Limb (tissue), 2 donors: ENCODE measurements around the gene STUM.

Experiments used
- DNase-seq, 2 donors: peaks; one replicate each; pipeline ENCODE4 v3.0.0-alpha.2; 2016; ENCODE audit errors: extremely low spot score in 2 of 2

STUM gene

DNA sequence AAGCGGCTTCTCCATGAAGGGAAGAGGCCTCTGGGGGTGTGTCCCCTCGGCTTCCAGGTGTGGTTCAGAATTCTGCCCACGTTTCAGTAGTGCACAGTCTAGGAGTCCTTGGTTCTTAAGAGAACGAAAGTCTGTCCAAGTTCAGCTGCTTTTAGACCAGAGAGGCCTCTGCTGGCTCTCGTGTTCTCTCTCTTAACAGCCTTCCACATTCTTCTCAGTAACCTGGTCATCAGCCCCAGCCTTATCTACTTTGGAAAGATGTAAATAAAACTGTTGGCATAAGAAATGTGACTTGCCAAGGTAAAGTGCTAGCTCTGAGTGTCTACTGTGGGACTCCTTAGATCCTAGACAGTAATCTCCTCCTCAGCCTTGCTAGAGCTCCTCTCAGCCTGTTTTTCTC, 15.3 kb upstream of the STUM start:
- DNase-seq, result no peak

DNA sequence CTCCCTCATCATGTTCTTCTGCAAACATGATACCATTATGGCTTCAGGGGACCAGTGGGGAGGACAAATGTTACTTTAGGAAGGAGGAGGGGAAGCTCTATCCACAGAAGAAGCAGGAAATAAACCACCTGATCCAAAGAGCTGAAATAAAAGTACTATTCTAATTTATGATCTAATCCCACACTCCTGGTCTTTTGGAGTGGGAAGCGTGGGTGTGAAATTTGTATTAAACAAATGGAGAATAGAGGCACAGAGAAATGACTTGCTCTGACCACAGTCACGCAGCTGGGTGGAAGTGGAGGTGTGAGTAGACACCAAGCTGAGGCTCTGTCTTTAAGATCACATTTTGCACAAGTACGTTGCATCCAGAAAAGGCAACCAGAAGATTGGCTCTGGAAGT, 14.5 kb upstream of the STUM start:
- DNase-seq, result no peak

DNA sequence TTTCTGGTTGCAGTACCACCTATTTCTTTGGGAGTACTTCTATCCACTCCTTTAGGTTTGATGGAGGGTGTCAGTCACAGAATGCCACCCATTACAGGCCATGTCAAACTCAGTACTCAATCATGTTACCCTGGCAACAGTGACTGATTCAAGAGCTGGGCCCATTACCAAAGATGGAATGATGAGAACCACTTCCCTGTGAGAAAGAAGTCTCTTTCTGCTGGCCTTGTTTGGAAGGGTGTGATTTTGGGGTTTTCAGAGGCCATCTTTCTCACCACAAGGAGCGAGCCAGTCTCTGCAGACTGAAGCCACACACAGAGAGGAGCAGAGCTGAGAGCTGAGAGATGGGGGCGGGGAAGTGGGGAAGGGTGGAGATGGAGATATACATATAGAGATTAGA, 13.9 kb upstream of the STUM start:
- DNase-seq, result no peak

DNA sequence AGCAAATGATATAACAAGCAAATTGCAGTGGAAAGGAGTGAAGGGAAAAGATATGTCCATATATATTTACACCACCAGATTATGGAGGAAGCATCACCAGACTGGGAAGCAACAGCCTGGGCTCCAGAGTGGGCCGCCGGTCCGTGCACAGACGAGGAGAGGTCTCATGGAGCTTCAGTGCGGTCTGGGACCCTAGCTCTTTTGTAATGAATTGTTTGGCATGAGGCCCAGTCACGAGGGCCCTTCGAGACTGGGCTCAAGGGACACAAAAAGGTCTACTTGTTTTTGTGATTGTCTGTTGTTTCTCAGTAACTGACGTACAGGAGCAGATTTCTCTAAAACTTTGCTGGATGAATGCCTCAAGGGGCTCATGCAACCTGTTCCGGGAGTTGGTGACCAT, 12.9 kb upstream of the STUM start:
- no peak for DNase-seq

DNA sequence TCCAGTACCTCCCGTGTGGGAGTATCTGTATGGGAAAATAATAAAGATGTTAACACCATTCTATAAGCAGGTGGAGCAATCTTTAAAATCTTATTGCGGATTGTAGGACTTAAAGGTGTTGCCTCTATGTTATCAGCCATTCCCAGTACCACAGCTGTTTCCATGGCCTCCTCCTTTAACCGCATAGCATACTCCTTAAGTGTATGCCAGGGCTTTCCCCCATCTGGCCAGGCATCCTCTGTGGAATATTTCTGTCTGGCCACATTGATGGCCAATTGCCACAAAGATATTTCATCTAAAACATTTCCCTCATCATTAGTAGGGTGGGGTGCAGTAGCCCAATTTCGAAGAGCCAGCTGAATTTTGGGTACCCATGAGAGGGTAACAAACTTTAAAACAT, 7.3 kb upstream of the STUM start:
- DNase-seq, result no peak

DNA sequence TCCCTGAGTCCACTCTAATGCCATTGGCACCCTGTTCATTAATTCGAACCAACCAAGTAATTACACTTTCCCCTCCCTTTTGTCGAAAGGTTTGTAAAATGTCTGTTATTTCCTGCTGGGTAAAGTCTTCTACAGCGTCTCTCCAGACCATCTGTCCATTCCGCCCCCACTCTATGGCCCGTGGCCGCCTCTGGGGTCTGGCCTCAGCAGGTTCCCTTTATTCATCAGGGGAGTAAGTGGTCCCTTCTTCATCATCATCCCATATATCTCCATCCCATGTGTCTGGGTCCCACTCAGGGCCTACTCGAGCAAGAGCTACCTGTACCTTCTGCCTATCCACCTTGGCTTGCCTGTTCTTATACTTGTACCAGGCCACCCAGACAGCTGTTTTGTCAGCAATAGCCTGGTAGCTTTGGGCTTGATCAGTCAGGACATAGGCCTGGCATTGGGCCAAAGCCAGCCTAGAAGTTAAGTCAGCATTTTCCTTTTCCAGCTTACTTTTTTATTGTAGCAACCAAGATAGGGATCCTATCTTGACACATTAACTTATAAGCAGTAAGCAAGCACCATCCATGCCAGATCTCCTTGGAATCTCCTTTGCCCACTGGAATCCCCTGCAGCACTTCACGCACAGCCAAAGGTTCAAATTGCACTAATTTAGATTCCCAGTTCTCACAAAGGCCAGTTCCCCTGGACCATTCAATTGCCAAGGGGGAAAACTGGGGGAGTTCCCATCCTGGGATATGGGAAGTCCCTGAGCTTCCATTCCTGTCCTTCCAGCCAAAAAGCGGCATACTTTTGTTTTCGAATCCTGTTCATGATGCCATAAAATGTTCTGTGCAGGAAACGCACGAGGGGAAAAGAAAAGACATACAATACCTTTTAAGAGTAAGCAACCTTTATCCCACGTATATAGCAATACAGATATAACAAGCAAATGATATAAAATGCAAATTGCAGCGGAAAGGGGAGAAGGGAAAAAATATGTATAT, 6.6 kb upstream of the STUM start:
- no peak for DNase-seq

DNA sequence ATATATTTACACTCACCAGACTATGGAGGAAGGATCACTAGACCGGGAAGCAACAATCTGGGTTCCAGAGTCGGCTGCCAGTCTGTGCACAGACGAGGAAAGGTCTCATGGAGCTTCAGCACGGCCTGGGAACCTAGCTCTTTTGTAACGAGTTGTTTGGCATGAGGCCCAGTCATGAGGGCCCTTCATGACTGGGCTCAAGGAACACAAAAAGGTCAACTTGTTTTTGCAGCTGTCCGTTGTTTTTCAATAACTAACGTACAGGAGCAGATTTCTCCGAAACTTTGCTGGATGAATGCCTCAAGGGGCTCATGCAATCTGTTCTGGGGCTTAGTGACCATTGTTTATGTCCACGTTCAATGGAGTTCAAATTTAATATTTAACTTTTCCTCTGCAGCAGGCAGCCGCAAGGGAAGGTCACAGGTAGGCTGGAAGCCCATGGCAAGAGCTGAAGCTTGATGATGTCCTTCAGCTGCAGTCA, 5.9 kb upstream of the STUM start:
- DNase-seq, result no peak

DNA sequence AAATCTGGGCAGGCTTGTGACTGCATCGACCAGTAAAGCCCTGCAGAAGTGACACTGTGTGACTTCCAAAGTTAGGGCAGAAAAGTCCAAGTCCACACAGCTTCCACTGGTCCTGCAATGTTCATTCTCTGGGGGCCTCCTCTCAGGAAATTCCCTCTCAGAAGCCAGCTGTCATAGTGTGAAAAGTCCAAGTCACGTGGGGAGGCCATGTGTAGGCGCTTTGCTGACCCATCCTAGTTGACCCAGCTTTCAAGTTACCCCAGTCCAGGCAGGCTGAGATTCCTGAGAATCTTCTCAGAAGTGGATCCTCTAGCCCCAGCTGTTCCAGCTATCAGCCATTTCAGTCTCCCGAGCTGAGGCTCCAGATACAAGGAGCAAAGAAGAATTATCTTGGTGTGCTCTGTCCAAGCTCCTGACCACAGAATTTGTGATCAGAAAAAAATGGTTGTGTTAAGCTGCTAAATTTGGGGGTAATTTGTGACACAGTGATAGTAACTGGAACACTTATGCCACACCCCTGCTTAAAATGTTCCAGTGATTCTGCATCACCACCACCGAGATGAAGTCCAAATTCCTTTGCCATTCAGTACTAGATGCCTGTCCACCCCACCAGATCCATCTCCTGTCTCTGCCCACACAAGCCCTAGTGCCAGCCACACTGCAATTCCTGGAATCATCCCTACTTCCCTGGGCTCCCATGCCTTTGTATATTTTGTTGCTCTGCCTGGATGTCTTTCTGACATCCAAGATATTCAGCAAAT, 2.5 kb upstream of the STUM start:
- no peak for DNase-seq

DNA sequence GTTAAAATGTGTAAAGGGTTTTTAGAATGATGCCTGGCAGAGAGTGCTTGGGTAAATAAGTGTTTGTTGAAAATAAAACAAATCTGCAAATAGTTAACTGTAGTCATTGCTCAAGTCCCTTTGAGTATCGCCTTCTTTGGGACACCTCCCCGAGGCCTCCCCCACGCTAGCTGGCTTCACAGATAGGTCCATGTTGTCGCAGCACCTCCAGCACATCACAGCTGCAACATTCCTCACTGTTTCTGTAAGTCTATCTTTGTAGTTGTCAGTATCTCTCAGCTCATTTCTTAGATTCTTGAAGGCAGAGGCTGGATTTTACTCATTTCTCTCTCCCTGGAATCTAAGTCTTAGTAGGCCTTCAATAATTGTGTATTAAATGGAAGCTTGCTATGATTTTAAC, 1.6 kb upstream of the STUM start:
- DNase-seq, result no peak

DNA sequence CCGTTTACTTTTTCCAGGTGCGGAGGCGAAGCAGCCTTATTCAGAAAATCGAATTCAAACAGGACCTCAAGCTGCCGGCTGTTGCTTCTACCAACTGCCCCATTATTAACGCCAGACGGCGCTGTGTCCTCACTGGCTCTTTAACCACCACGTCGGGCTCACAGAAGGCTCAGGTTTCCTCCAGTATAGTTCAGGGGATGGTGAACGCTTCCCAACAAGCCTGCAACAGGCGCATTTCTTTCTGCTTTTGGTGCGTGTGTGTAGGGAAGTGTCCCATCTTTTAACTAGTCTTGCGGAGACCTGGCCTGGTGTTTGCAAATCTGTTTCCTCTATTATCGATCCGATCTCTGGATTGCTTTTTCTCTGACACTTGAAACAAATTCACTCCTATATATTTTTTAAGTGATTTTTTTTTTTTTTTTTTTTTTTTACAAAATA, 791 bp upstream of the STUM start:
- peak; percentile 88 to 92 for DNase-seq

DNA sequence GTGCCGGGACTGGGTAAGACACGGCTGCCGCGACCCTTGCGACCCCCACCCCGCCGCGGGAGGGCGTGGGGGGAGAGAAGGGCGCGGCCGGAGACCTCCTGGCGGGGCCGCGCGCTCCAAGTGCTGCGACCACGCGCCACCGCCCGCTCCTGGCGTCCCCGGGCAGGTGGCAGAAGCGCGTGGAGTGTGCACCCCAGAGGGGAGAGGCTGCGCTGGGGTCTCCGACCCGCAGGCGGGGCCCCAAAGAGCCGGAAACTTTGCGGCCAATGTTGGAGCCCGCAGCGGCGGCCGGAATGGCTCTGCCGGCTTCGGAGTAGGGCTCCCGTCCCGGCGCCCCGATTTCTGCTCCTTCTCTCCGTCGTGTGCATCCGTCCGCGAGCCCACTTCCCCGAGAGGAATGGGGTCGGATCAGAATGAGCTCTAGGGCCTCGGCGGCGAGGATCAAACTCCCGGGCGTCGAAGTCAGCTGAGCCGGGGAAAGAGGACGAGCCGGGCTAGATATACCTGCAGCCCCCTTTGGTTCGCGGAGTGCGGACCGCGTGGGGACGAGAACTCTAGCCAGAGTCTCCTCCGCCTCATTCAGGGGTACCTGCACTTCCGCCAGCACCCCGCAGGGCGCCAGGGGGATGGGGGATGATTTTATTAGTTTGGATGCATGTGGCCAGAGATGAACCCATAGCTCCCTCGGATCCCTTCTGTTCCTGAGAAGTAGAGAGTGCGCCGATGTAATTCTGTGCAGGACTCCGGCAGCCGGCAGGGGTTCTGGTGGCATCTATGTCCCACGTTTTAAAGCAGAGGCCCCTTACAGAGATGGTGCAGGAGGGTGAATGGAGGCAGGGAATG, 751 bp downstream of the STUM start:
- peak in 1 of 2 donors; percentile 40 for DNase-seq

DNA sequence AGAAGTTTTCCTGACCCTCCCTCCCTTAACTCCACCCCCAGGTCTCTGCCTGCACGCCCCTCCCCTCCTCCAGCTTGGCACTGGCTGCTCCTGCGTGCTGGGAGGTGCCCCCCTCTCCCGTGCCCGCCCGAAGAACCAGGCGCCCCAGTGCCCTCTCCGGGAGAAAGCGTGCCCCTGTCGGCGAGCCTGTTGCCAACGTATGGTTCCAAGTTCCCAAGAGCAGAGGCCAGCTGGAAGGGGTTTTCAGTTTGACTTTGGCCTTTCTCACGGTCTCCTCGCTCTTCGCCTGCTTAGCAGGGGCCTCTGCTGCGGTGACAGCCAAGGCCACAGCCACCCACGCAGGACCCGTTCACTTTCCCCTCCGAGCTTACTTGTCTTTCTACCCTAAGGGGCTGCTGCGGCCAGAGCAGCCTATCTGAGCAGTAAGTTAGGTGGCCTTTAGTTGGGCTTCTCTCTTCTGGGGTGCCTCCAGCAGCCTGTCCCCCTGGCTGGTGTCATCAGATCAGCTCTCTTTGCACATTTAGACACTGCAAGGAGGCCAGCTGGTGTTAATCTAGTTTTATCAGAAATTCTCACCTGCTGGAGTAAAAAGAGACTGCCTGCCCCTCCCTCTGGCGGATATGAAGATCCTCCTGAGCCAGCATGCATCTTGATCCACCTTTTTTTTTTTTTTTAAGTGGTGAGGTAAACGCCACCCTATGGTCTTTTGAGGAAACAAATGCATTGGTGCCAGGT, 1.5 kb downstream of the STUM start:
- DNase-seq, result peak; percentile 30 to 66

DNA sequence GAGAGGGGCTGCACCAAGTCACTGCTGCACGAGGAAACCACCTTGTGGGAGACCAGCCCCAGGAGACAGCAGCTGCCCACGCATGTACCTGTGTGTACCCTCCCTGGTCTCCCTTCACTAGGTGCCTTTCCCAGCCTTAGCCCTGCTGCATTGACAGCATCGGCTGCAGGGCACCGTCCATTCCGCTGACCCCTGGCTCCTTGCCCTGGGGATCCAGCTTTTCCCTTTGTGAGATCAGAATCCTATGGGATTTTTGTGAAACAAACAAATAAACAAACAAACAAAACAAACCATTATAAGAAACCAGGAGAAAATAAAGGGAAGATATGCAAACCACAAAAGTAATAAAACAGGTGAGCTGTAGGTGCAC, 2.1 kb downstream of the STUM start:
- no peak for DNase-seq

DNA sequence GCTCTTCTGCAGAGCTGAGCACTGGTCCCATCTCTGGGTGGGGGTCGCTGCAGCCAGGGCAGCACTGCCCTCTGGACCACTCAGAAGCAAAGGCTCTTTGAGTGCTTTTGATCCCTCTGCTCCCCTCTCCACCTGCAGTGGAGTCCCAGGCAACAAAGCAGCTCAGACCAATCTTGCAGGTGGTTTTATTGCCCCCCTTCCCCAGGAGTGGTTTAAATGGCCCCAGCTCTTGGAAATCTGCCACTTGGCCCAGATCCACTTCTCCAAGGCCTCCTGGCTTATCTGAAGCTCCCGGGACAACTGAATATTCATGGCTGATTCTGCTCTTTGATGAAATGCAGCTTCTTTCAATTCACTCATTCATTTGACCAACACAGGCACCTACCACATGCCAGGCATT, 2.7 kb downstream of the STUM start:
- peak in 1 of 2 donors; percentile 57 for DNase-seq

DNA sequence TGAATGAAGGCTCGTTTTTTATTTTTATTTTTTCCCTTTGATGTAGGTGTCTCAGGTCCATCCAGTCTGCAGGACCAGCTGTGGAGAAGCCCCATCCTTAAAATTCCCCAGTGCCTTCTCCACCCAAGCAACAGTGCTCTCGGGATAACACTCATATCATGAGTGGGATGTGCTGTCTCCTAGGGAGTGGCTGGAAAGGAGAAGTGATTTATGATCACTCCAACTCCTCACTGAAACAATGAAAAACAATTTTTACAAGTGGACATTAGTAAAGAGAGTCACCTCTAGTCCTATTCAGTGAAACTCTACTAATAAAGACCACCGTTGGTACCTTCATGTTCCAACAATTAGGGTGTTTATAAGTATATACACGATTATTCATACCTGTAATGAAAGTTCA, 3.5 kb downstream of the STUM start:
- no peak for DNase-seq

DNA sequence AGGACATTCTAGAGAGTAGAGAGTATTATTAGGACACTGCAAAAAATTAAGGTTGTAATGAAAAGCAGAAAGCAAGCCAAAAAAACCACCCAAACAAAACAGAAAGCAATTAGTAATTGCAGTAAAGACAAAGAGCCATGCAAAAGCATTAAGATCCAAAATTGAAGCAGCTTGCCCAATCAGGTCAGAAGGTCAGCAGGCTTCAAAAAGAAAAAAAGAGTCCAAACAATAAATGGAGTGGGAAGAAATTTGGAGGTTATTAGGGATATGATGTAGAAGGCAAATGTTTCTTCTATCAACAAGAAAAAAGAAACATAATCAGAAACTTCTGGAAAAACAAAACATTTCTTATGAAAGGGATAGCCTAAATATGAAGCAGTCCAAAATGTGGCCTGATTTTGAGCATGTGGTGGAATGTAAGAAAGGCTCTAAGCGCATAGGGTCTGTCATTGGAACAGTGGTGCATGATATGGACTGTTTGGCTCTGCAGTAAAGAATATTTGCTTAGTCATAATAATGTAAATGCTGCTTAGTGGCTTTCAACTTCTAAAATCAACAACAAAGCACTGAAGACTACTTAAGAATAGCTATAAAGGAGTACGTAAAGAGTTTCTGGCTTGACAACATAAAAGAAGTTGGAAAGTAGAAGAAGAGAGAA, 4.8 kb downstream of the STUM start:
- no peak for DNase-seq

DNA sequence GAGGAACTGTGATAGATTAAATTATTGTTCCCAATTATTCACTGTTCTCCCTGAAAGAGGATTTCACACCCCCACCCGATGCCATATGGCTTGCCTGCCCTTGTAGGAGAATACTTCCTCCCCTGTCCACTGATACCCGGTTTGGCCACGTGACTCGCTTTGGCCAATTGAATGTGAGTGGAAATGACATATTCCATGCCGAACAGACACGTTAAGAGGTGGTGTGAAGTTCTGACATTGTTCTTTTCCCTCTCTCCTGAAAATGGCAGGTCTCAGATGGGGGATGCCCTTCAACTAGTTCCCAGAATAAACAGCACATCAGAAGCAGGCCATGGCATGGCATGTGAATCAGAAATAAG, 5.3 kb downstream of the STUM start:
- no peak for DNase-seq

DNA sequence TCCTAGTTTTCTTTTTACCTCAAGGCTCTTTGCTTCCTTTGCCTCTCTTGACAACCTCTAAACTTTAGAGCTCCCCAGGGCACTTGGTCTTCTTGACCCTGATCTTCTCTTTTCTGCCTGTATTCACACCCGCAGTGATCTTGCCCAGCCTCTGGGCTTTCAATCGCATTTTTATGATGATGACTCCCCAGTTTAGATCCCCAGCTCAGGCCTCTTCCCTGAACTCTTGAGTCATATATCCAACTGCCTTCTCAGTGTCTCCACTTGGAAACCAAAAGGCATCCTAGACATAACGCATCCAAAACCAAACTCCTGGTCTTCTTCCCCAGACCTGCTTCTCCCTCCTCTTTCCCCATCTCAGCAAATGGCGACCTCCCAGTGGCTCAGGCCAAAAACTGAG, 6.5 kb downstream of the STUM start:
- no peak for DNase-seq

DNA sequence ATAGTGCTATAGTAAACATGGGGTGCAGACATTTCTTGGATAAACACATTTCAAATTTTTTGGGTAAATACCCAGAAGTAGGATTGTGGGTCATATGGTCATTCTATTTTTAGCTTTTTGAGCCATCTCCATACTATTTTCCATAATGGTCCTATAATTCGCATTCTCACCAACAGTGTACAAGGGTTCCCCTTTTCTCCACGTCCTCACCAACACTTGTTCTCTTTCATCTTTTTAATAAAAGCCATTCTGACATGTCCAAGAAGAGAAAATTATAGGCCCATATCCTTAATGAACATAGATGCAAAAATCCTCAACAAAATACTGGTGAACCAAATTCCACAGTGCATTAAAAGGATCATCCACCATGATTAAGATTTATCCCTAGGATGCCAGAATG, 8.9 kb downstream of the STUM start:
- DNase-seq, result no peak

DNA sequence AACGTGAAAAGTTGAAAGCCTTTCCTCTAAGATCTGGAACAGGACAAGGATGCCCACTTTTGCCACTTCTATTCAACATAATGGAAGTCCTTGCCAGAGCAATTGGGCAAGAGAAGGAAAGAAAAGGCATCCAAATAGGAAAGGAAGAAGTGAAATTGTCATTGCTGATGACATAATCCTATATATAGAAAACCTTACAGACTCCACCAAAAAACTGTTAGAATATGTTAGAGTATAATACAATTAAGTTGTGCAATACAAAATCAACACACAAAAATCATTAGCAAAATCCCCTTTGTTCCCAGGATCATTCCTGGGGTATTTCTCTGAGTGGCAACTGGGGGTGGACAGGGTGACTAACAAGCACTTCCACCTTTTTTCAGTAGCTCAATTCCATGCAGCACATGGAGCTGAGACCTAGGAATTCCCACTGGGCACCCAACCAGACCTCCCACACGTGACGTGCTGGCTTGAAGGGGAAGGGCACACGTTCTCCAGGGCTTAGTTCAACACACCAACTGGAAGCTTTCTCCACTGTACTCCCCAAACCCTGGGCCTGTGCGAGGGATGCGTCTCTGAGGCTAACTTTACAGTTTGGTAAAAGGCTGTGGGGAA, 9.6 kb downstream of the STUM start:
- no peak for DNase-seq
